Stimulated activated CD4-positive, alpha-beta T cell treated with anti-CD3 and anti-CD28 coated beads, Interleukin-2, amount 100 ng/mL, for 24 hours (primary cell): ENCODE data around the gene FAM83E.

ENCODE experiments used
- DNase-seq, 2 donors: peaks; one replicate each; pipeline ENCODE4 v3.0.0-alpha.2; 2020

Gene FAM83E

GRCh38 chr19:48571378-48572162, 43.3 kb downstream of the FAM83E start:
- DNase-seq: no peak

GRCh38 chr19:48569814-48570213, 45.1 kb downstream of the FAM83E start:
- no peak for DNase-seq

GRCh38 chr19:48568345-48568886, 46.5 kb downstream of the FAM83E start:
- DNase-seq: no peak

GRCh38 chr19:48565090-48565489, 49.8 kb downstream of the FAM83E start:
- no peak for DNase-seq
